K562 (cell line): Measurements from ENCODE around the gene MYO15A. TPM values are rescaled to one million over a fixed set of nuclear protein-coding genes. Genes with fewer than 3 reads are reported as not detected.

ENCODE experiments used
- ATAC-seq: fragments of 200-7000 bp; cut with Tn5 transposase; 3 replicates; pipeline ENCODE4 v1.9.1; 2020; ENCODE audit warnings: moderate library complexity
- BruUV-seq: library from RNA; stranded (reverse); fragments of 400-500 nt; replicated peaks from 2 replicates; lab custom pipeline; 2021; lab: Mats Ljungman, UMichigan
- CTCF ChIA-PET: fragments of 300-600 bp; formaldehyde crosslinking; extraction: SDS; loops from one replicate; lab custom pipeline; 2021; ENCODE audit warnings: low intra/inter-chr PET ratio; lab: Yijun Ruan, JAX
- POLR2A ChIA-PET: fragments of 300-600, 350-650 bp; sonication (Branson Sonifier 250); formaldehyde crosslinking; extraction: SDS; loops from one replicate; lab custom pipeline; 2021; ENCODE audit warnings: antibody characterized with exemption, inconsistent platforms; lab: Yijun Ruan, JAX
- DNase-seq, 4 experiments: peaks; one replicate each; pipeline versions ENCODE4 v3.0.0 to v3.0.0-alpha.2; 2011 to 2018; ENCODE audit warnings: low spot score in 3 of 4, mixed read lengths in 3 of 4; ENCODE audit errors: extremely low read depth in 1 of 4
- FAIRE-seq: peaks from 2 replicates; lab custom pipeline; 2011; peaks lifted over from hg19 to GRCh38; lab: Jason Lieb, UNC
- H2AFZ ChIP-seq: 2 replicates; pipeline ENCODE4 v1.6.0; 2011; ENCODE audit warnings: low read depth, low read length, control low read depth, inconsistent platforms
- H3K27ac ChIP-seq: fragments of 200-600 bp; 3 replicates; pipeline ENCODE4 v1.8.0; 2011; ENCODE audit warnings: low read depth, mild to moderate bottlenecking, control low read depth, inconsistent platforms, low read length, moderate library complexity, mixed read lengths; ENCODE audit errors: extremely low read depth
- H3K27me3 ChIP-seq, 2 experiments: fragments of 300-600 bp in 1 of 2; 2 replicates in 1 of 2; 3 replicates in 1 of 2; pipeline versions ENCODE4 v1.6.0 to v1.8.0; 2011; ENCODE audit warnings: inconsistent platforms in 2 of 2, low read length in 2 of 2, mild to moderate bottlenecking in 1 of 2, mixed read lengths in 1 of 2, moderate library complexity in 1 of 2; ENCODE audit not compliant: control insufficient read depth in 2 of 2, insufficient read depth in 2 of 2
- H3K36me3 ChIP-seq: fragments of 300-600 bp; 3 replicates; pipeline ENCODE4 v1.8.0; 2011; ENCODE audit warnings: mild to moderate bottlenecking, low read length, inconsistent platforms; ENCODE audit not compliant: control insufficient read depth, insufficient read depth
- H3K4me1 ChIP-seq, 2 experiments: fragments of 200-600 bp in 1 of 2; replicated peaks in 1 of 2; 2 replicates in 1 of 2; 3 replicates in 1 of 2; pipeline versions ENCODE4 v1.5.1 to v1.8.0; 2011; ENCODE audit warnings: inconsistent platforms in 2 of 2, low read length in 2 of 2, mild to moderate bottlenecking in 1 of 2, mixed read lengths in 1 of 2, moderate library complexity in 1 of 2; ENCODE audit not compliant: control insufficient read depth in 2 of 2, insufficient read depth in 2 of 2
- H3K4me2 ChIP-seq: 2 replicates; pipeline ENCODE4 v1.6.1; 2011; ENCODE audit warnings: low read length, control low read depth, inconsistent platforms, mixed read lengths; ENCODE audit not compliant: insufficient read depth
- H3K4me3 ChIP-seq: fragments of 200-600 bp; sonication (generic), shearing (Covaris generic); 2 replicates; pipeline ENCODE4 v1.5.1; 2016; ENCODE audit warnings: control low read depth, inconsistent platforms
- H3K79me2 ChIP-seq: fragments of 200-600 bp; 3 replicates; pipeline ENCODE4 v1.8.0; 2011; ENCODE audit warnings: low read length, inconsistent platforms; ENCODE audit not compliant: control insufficient read depth, insufficient read depth
- H3K9ac ChIP-seq, 2 experiments: 2 replicates each; pipeline versions ENCODE4 v1.6.0 to v1.6.1; 2011; ENCODE audit warnings: low read depth in 2 of 2, low read length in 2 of 2, control low read depth in 1 of 2, inconsistent platforms in 1 of 2, mild to moderate bottlenecking in 1 of 2, mixed read lengths in 1 of 2; ENCODE audit not compliant: insufficient read depth in 1 of 2
- H3K9me1 ChIP-seq: one replicate; pipeline ENCODE4 v1.6.0; 2011; ENCODE audit warnings: inconsistent platforms, mild to moderate bottlenecking, low read length, moderate library complexity; ENCODE audit not compliant: control insufficient read depth, insufficient read depth
- H3K9me3 ChIP-seq: replicated peaks from 2 replicates; pipeline ENCODE4 v1.5.1; 2011; ENCODE audit warnings: low read depth, low read length, inconsistent platforms; ENCODE audit not compliant: control insufficient read depth, insufficient read depth
- H4K20me1 ChIP-seq: replicated peaks from 2 replicates; pipeline ENCODE4 v1.6.1; 2011; ENCODE audit warnings: low read length, inconsistent platforms, mixed read lengths; ENCODE audit not compliant: control insufficient read depth, insufficient read depth
- BCOR ChIP-seq: fragments of 450-650 bp; IDR thresholded peaks from 2 replicates; pipeline ENCODE4 v1.6.1; 2016
- CEBPB ChIP-seq: fragments of 450-650 bp; IDR thresholded peaks from 2 replicates; pipeline ENCODE4 v1.6.1; 2016; ENCODE audit warnings: missing genetic modification characterization, missing compliant biosample characterization
- HDAC6 ChIP-seq: IDR thresholded peaks from 2 replicates; pipeline ENCODE4 v1.6.1; 2012; ENCODE audit warnings: low read depth, mild to moderate bottlenecking, control low read depth, inconsistent platforms, low read length, moderate library complexity
- RBM25 ChIP-seq: fragments of 200-400 bp; formaldehyde crosslinking; IDR thresholded peaks from 2 replicates; pipeline ENCODE4 v1.6.1; 2018; ENCODE audit warnings: low read length, low read depth, moderate library complexity; ENCODE audit not compliant: severe bottlenecking
- ZEB2 ChIP-seq: fragments of 450-650 bp; IDR thresholded peaks from 2 replicates; pipeline ENCODE4 v1.6.1; 2016
- WGBS: fragments of 100-300 bp; shearing (Covaris generic); methylation state at CpG from one replicate; pipeline ENCODE4 v1.1.6; 2016; ENCODE audit warnings: low coverage, mixed read lengths; ENCODE audit not compliant: insufficient coverage; ENCODE audit errors: missing lambda C conversion rate; 5-methylcytosine and 5-hydroxymethylcytosine counted together
- in situ Hi-C: fragments of 300-500 bp; cut with MboI; formaldehyde crosslinking; loops from 4 replicates; pipeline ENCODE4 v1.15.0; 2018; ENCODE audit warnings: inconsistent platforms, mixed read lengths
- intact Hi-C: fragments of 100-400 bp; cut with micrococcal nuclease; formaldehyde crosslinking; loops from 2 replicates; pipeline ENCODE4 v1.14.2; 2022
- polyA plus RNA-seq, 8 experiments: library from polyadenylated mRNA; depleted of rRNA in 4 of 8; stranded (reverse) in 5 of 8; unstranded in 3 of 8; fragments of >200 nt; fragmentation: Nextera tagmentation in 2 of 8; fragmentation: Illumina TruSeq in 1 of 8; extraction: Ambion mirVana in 2 of 8; extraction: Trizol in 1 of 8; gene quantifications; 2 replicates each; pipeline versions ENCODE4 v1.2.1 to v1.2.3, GENCODE V29; 2011 to 2014; ENCODE audit warnings: inconsistent platforms in 1 of 8, missing spikeins in 1 of 8
- total RNA-seq, 7 experiments: library from RNA; depleted of rRNA in 6 of 7; stranded (reverse); fragments of >200 nt in 6 of 7; fragmentation: Illumina TruSeq in 2 of 7; extraction: Trizol in 2 of 7; gene quantifications; 2 replicates each; pipeline versions ENCODE4 v1.2.1 to v1.2.3, GENCODE V29; 2011 to 2021; ENCODE audit warnings: low replicate concordance in 1 of 7

MYO15A gene
- total and polyA plus RNA-seq, 9 of the 15 experiments (the other 6 are each of a cell fraction or from before 2014, with no cell fraction given), result 0.05 to 0.88 (median 0.14) TPM; not detected in 1

DNA sequence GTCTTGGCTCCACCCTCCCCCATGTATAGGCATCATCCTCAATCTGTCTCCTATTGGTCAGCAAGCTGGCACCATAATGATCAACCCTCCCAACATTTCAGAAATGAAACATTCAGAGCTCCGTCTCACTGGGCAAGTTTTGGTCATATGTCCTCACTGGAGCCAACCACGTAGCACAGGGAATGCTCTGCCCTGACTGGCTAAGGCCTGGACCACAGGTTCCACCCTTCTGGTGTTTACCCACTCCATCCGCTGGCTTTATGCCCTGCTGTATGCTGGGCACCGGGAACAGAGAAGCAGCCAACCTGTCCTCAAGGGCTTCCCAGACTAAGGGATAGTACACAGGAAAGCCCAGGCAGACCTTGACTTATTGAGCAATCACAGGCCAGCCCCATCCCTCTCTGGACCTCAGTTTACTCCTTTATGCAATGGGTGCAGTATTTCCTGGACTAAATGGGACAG, 20.5 kb downstream of the MYO15A start:
- no peaks in the 10 kb centered on the region for H3K79me2 ChIP-seq
- H4K20me1 ChIP-seq, result no peaks in the 10 kb centered on the region
- FAIRE-seq, result no peak
- intact Hi-C loops, result no loop called here
- ChIA-PET POLR2A (interaction anchor here (0.5 kb wide), 1 partner anchor 14 kb away, joined by 3 read pairs; no protein-coding TSS in a partner anchor), CTCF (no interaction called here)
- no peaks in the 10 kb centered on the region for H3K9me3 ChIP-seq
- BruUV-seq, result no TSS peak
- H3K36me3 ChIP-seq, result no peaks in the 10 kb centered on the region
- no peak overlapping the region for H3K27ac ChIP-seq
- H2AFZ ChIP-seq, result no peak overlapping the region
- no peak for DNase-seq
- no peak overlapping the region for H3K9ac ChIP-seq
- H3K4me2 ChIP-seq, result no peak overlapping the region
- TF ChIP-seq HDAC6 (no peak), CEBPB (0 out of 2 replicates have a peak, but pooled peaks have one; percentile 31), RBM25 (peak; percentile 37)
- H3K4me3 ChIP-seq, result no peak overlapping the region
- H3K4me1 ChIP-seq, result peaks cover 0 to 5% of the 10 kb centered on the region in 2 experiments; a peak in 2 of 5 replicates
- ATAC-seq, result no peak
- peaks cover 0 to 12% of the 10 kb centered on the region in 2 experiments; a peak in 2 of 5 replicates for H3K27me3 ChIP-seq
- no peaks in the 10 kb centered on the region for H3K9me1 ChIP-seq
- WGBS, result 9% methylated on average over 4 of the region's 4 CpGs
- in situ Hi-C loops, result no loop called here

DNA sequence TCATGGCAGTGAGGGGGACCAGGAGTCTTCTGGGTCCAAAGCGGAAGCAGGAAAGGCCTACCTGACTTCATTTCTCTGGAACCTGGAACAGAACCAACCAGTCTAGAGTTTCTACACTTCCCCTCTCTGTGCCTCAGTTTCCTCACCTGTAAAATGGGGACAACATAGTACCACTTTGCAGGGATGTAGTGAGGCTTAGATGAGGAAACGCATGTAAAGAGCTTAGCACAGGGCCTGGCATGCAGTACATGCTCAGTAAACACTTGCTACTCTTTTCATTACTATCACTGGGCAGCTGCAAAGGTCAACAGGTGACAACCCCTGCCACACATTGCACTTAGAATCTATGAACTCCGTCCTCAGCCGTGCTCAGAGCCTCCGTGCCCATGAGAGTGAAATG, 24.2 kb downstream of the MYO15A start:
- Histone ChIP-seq H3K27ac (no peak overlapping the region), H3K36me3 (no peaks in the 10 kb centered on the region), H3K27me3 (no peaks in the 10 kb centered on the region; a peak in 1 of 5 replicates), H3K4me1 (peaks cover 0 to 4% of the 10 kb centered on the region in 2 experiments; a peak in 2 of 5 replicates), H2AFZ (no peak overlapping the region), H3K9ac (peak overlapping the region in 1 of 2 experiments; percentile 74; a peak in 1 of 4 replicates), H3K9me3 (no peaks in the 10 kb centered on the region), H4K20me1 (no peaks in the 10 kb centered on the region), H3K9me1 (no peaks in the 10 kb centered on the region), H3K4me3 (no peak overlapping the region), H3K4me2 (no peak overlapping the region), H3K79me2 (no peaks in the 10 kb centered on the region)
- 23% methylated on average over 2 of the region's 5 CpGs for WGBS
- no peak for DNase-seq
- ChIA-PET CTCF (no interaction called here), POLR2A (interaction anchor here (0.6 to 0.8 kb wide), 2 partner anchors 29 to 32 kb away, joined by 3 to 4 read pairs; no protein-coding TSS in a partner anchor)
- no TSS peak for BruUV-seq
- ATAC-seq, result no peak
- in situ Hi-C loops, result no loop called here
- FAIRE-seq, result no peak
- TF ChIP-seq RBM25, result peak; percentile 48
- no peak for TF ChIP-seq ZEB2
- peak; percentile 28; the same call in 1 of the 2 replicates for TF ChIP-seq BCOR
- intact Hi-C loops, result no loop called here
